ENCODE results near the gene RNF38. TPM values are rescaled to one million over a fixed set of nuclear protein-coding genes. Genes with fewer than 3 reads are reported as not detected.
"Not testable (repeated sequence)": the region's sequence is repeated elsewhere in the genome, so short reads cannot be mapped to it uniquely, and the experiment has no call there.

The RNF38 gene
- polyA plus RNA-seq, 10 donors: 20.5 to 31.7 (median 27.0) TPM

- not testable (repeated sequence) for DNase-seq
Observed at GRCh38 chr9:36409076-36409475, 9.0 kb upstream of the RNF38 start.

GRCh38 chr9:36407122-36407723 lies 7.2 kb upstream of the RNF38 start:
- DNase-seq: peak; percentile 34 to 84 (median 72)

GRCh38 chr9:36402536-36402935 lies 2.5 kb upstream of the RNF38 start:
- DNase-seq: no peak

GRCh38 chr9:36401897-36402480 lies 1.9 kb upstream of the RNF38 start:
- no peak for DNase-seq

GRCh38 chr9:36401164-36401740 lies 1.2 kb upstream of the RNF38 start:
- peak in 2 of 3 donors; percentile 78 to 85 for DNase-seq

- DNase-seq: peak; percentile 84 to 96 (median 92)
Observed at GRCh38 chr9:36400332-36401163, 479 bp upstream of the RNF38 start.

GRCh38 chr9:36398745-36399144 lies 1.3 kb downstream of the RNF38 start:
- no peak for DNase-seq

GRCh38 chr9:36396985-36397384 lies 3.1 kb downstream of the RNF38 start:
- DNase-seq: no peak

- no peak for DNase-seq
Observed at GRCh38 chr9:36392489-36392888, 7.6 kb downstream of the RNF38 start.

GRCh38 chr9:36389590-36389989 lies 10.5 kb downstream of the RNF38 start:
- DNase-seq: no peak

- DNase-seq: not testable (repeated sequence)
Observed at GRCh38 chr9:36386396-36386965, 13.6 kb downstream of the RNF38 start.

GRCh38 chr9:36382484-36382883 lies 17.6 kb downstream of the RNF38 start:
- DNase-seq: no peak

GRCh38 chr9:36364577-36364976 lies 35.5 kb downstream of the RNF38 start:
- no peak for DNase-seq

GRCh38 chr9:36363448-36363847 lies 36.6 kb downstream of the RNF38 start:
- no peak for DNase-seq

GRCh38 chr9:36358486-36358885 lies 41.6 kb downstream of the RNF38 start:
- no peak for DNase-seq

- DNase-seq: no peak
Observed at GRCh38 chr9:36357639-36358038, 42.4 kb downstream of the RNF38 start.

- DNase-seq: no peak
Observed at GRCh38 chr9:36346569-36346968, 53.5 kb downstream of the RNF38 start.

- no peak for DNase-seq
Observed at GRCh38 chr9:36345103-36345846, 54.8 kb downstream of the RNF38 start.

GRCh38 chr9:36341936-36342577 lies 58.0 kb downstream of the RNF38 start:
- DNase-seq: no peak

- peak in 1 of 3 donors; percentile 10 for DNase-seq
Observed at GRCh38 chr9:36337865-36338264, 62.2 kb downstream of the RNF38 start.

GRCh38 chr9:36337002-36337401 lies 63.1 kb downstream of the RNF38 start:
- DNase-seq: no peak

Measured in muscle of back (tissue), 11 donors.